ENCODE results near the gene PKN1. TPM values are rescaled to one million over a fixed set of nuclear protein-coding genes. Genes with fewer than 3 reads are reported as not detected.
A peak's percentile ranks its signal among the peaks of the same experiment; 100 is the strongest.

The PKN1 gene
- total and polyA plus RNA-seq, 2 of the 13 experiments (the other 11 are each of a cell fraction or from before 2014, with no cell fraction given) = 45.7 to 54.5 TPM

DNA sequence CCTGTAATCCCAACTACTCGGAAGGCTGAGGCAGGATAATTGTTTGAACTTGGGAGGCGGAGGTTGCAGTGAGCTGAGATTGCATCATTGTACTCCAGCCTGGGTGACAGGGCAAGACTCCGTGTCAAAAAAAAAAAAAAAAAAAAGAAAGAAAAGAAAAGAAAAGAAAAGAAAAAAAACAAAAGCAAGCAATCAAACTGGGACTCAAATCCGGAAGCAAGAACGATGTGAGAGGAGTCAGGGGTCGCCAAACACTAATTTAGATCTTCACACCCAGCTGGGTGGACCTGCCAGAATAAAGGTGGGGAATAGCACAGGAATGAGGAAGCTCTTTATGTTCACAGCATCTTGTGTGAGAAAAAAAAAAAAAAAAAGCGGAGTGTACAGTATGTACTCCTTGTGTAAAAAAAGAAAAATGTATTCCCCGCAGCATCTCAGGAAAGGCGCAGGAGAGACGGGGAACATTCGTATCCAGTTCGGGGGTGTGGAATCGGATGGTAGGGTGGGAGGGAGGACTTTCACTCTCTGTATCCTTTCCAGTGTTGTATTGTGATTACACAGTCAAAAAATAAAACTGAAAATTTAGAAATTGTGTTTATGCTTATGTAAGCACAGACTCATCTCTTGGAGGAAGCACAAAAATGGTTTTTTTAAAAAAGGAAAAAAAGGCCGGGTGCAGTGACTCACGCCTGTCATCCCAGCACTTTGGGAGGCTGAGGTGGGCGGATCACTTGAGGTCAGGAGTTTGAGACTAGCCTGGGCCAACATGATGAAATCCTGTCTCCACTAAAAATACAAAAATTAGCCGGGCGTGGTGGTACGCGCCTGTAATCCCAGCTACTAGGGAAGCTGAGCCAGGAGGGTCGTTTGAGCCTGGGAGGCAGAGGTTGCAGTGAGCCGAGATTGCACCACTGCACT, 77.5 kb downstream of the PKN1 start (continued):
- TF ChIP-seq, protein P1, sequence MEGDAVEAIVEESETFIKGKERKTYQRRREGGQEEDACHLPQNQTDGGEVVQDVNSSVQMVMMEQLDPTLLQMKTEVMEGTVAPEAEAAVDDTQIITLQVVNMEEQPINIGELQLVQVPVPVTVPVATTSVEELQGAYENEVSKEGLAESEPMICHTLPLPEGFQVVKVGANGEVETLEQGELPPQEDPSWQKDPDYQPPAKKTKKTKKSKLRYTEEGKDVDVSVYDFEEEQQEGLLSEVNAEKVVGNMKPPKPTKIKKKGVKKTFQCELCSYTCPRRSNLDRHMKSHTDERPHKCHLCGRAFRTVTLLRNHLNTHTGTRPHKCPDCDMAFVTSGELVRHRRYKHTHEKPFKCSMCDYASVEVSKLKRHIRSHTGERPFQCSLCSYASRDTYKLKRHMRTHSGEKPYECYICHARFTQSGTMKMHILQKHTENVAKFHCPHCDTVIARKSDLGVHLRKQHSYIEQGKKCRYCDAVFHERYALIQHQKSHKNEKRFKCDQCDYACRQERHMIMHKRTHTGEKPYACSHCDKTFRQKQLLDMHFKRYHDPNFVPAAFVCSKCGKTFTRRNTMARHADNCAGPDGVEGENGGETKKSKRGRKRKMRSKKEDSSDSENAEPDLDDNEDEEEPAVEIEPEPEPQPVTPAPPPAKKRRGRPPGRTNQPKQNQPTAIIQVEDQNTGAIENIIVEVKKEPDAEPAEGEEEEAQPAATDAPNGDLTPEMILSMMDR (CRISPR knock-in tag; IDR thresholded peaks at IDR 0.05) = no peak
- peak; percentile 36; the same call in 1 of the 2 replicates for TF ChIP-seq MAFF (IDR thresholded peaks at IDR 0.05; ENCODE audit: low read depth, low read length)
- TF ChIP-seq EZH2 (conservative IDR thresholded peaks at IDR 0.05; ENCODE audit: low read depth, low read length) = no peak
- TF ChIP-seq KDM4B (CRISPR knock-in tag; IDR thresholded peaks at IDR 0.05) = no peak
- no peak for TF ChIP-seq ZNF20 (CRISPR knock-in tag; IDR thresholded peaks at IDR 0.05)
- no peak for TF ChIP-seq POLR2AphosphoS2 (IDR thresholded peaks at IDR 0.05; ENCODE audit: low read depth, low read length)
- TF ChIP-seq NFYB (CRISPR knock-in tag; IDR thresholded peaks at IDR 0.05) = no peak
- TF ChIP-seq BORCS8-MEF2B (CRISPR knock-in tag; IDR thresholded peaks at IDR 0.05) = no peak
- no peak for TF ChIP-seq EHMT2 (IDR thresholded peaks at IDR 0.05; ENCODE audit: borderline replicate concordance, low read depth, low read length)
- TF ChIP-seq ZNF335 (CRISPR knock-in tag; IDR thresholded peaks at IDR 0.05) = no peak
- TF ChIP-seq PHB2 (IDR thresholded peaks at IDR 0.05; ENCODE audit: partially characterized antibody) = no peak
- TF ChIP-seq, protein P2, sequence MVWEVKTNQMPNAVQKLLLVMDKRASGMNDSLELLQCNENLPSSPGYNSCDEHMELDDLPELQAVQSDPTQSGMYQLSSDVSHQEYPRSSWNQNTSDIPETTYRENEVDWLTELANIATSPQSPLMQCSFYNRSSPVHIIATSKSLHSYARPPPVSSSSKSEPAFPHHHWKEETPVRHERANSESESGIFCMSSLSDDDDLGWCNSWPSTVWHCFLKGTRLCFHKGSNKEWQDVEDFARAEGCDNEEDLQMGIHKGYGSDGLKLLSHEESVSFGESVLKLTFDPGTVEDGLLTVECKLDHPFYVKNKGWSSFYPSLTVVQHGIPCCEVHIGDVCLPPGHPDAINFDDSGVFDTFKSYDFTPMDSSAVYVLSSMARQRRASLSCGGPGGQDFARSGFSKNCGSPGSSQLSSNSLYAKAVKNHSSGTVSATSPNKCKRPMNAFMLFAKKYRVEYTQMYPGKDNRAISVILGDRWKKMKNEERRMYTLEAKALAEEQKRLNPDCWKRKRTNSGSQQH (CRISPR knock-in tag; IDR thresholded peaks at IDR 0.05; ENCODE audit: low read depth) = no peak
- no peak for TF ChIP-seq WIZ (CRISPR knock-in tag; IDR thresholded peaks at IDR 0.05)
- TF ChIP-seq FOSL2 (CRISPR knock-in tag; IDR thresholded peaks at IDR 0.05) = peak; percentile 81
- no peak for TF ChIP-seq ZNF160 (CRISPR knock-in tag; IDR thresholded peaks at IDR 0.05)
- TF ChIP-seq ZSCAN22 (CRISPR knock-in tag; IDR thresholded peaks at IDR 0.05) = no peak
- no peak for TF ChIP-seq ZNF781 (CRISPR knock-in tag; IDR thresholded peaks at IDR 0.05; ENCODE audit: borderline replicate concordance, not compliant biosample characterization)
- no peak for TF ChIP-seq NR1H2 (CRISPR knock-in tag; IDR thresholded peaks at IDR 0.05; ENCODE audit: borderline replicate concordance, low read depth)
- TF ChIP-seq, protein P3, sequence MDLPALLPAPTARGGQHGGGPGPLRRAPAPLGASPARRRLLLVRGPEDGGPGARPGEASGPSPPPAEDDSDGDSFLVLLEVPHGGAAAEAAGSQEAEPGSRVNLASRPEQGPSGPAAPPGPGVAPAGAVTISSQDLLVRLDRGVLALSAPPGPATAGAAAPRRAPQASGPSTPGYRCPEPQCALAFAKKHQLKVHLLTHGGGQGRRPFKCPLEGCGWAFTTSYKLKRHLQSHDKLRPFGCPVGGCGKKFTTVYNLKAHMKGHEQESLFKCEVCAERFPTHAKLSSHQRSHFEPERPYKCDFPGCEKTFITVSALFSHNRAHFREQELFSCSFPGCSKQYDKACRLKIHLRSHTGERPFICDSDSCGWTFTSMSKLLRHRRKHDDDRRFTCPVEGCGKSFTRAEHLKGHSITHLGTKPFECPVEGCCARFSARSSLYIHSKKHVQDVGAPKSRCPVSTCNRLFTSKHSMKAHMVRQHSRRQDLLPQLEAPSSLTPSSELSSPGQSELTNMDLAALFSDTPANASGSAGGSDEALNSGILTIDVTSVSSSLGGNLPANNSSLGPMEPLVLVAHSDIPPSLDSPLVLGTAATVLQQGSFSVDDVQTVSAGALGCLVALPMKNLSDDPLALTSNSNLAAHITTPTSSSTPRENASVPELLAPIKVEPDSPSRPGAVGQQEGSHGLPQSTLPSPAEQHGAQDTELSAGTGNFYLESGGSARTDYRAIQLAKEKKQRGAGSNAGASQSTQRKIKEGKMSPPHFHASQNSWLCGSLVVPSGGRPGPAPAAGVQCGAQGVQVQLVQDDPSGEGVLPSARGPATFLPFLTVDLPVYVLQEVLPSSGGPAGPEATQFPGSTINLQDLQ (CRISPR knock-in tag; IDR thresholded peaks at IDR 0.05) = no peak
- TF ChIP-seq ZFP37 (CRISPR knock-in tag; IDR thresholded peaks at IDR 0.05; ENCODE audit: borderline replicate concordance) = no peak
- TF ChIP-seq, protein P4, sequence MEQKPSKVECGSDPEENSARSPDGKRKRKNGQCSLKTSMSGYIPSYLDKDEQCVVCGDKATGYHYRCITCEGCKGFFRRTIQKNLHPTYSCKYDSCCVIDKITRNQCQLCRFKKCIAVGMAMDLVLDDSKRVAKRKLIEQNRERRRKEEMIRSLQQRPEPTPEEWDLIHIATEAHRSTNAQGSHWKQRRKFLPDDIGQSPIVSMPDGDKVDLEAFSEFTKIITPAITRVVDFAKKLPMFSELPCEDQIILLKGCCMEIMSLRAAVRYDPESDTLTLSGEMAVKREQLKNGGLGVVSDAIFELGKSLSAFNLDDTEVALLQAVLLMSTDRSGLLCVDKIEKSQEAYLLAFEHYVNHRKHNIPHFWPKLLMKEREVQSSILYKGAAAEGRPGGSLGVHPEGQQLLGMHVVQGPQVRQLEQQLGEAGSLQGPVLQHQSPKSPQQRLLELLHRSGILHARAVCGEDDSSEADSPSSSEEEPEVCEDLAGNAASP (CRISPR knock-in tag; IDR thresholded peaks at IDR 0.05; ENCODE audit: borderline replicate concordance) = no peak
- no peak for TF ChIP-seq HNRNPL (IDR thresholded peaks at IDR 0.05; ENCODE audit: low read depth, low read length)
- no peak for TF ChIP-seq ZNF30 (CRISPR knock-in tag; IDR thresholded peaks at IDR 0.05)
- TF ChIP-seq ZSCAN20 (CRISPR knock-in tag; IDR thresholded peaks at IDR 0.05; ENCODE audit: borderline replicate concordance) = no peak

Measured in HepG2 (cell line).